ENCODE measurements around the gene GRM8.

- TF ChIP-seq, protein P1, sequence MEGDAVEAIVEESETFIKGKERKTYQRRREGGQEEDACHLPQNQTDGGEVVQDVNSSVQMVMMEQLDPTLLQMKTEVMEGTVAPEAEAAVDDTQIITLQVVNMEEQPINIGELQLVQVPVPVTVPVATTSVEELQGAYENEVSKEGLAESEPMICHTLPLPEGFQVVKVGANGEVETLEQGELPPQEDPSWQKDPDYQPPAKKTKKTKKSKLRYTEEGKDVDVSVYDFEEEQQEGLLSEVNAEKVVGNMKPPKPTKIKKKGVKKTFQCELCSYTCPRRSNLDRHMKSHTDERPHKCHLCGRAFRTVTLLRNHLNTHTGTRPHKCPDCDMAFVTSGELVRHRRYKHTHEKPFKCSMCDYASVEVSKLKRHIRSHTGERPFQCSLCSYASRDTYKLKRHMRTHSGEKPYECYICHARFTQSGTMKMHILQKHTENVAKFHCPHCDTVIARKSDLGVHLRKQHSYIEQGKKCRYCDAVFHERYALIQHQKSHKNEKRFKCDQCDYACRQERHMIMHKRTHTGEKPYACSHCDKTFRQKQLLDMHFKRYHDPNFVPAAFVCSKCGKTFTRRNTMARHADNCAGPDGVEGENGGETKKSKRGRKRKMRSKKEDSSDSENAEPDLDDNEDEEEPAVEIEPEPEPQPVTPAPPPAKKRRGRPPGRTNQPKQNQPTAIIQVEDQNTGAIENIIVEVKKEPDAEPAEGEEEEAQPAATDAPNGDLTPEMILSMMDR (IDR thresholded peaks at IDR 0.05; ENCODE audit: poor library complexity, severe bottlenecking): no peak
- TF ChIP-seq TAF1 (IDR thresholded peaks at IDR 0.05; ENCODE audit: low read depth) (no peak), RAD21 (conservative IDR thresholded peaks at IDR 0.05) (no peak), SMC3 (conservative IDR thresholded peaks at IDR 0.05; ENCODE audit: poor library complexity) (no peak)
These were observed 44.4 kb downstream of the GRM8 start for GRCh38 chr7:127208351-127208750.

Data from neural cell (in vitro differentiated cells).